ELR (cell line): ENCODE results near the gene CTNNA3.

Experiments used
- DNase-seq: peaks from one replicate; pipeline ENCODE4 v3.0.0-alpha.2; 2015; ENCODE audit warnings: low read depth

Gene CTNNA3

GRCh38 chr10:66860376-66860945 lies 835.5 kb downstream of the CTNNA3 start:
- DNase-seq = no peak

DNA sequence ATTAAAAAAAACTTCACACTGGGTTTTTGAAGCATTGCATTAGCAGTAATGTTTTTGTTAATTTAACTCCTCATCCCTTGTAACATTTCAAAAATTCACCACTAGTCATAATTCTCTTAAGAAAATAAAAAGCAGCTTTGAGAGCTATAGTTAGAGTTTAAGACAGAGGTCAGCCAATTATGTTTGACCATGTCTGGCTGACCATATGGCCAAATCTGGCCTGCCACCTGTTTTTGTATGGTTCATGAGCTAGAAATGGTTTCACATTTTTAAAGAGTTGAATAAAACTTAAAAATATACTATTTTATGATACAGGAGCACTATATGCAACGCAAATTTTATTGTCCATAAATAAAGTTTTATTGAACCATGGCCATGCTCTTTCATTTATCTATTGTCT lies 843.2 kb downstream of the CTNNA3 start:
- DNase-seq = no peak

GRCh38 chr10:66848856-66849255 lies 847.1 kb downstream of the CTNNA3 start:
- no peak for DNase-seq

DNA sequence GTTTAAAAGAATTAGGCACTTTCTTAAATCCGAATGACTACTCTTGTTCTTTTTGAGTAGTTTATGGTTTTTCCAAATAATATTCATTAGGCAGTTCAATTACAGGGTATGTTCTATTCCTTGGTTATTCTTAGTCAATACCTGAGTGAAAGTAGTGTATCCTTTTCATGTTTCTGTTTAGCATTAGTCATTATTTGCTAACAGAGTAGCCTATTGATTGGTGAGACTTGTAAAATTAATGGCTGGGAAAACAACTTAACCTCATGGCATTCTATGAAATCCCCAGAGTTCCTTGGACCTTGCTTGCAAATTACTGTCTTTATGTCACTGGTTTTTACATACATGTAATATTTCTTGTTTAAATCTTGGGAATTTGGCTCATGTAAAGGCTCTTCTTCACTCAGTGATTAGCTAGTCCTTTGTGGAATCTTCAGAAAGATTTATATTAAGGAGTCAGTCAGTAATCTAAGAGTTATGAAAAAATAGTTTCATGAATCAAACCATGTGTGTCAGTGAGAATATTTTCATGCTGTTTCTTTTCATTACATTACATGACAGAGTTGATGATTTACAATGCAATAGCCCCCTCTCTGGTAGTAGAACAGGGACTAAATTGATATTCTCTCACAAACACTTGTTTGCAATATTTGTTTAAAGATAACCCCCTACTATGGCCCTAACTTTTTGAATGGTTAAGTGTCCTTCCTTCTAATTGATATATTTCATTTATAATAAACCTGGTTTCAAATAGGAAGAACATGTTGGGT lies 851.6 kb downstream of the CTNNA3 start:
- peak; percentile 25 for DNase-seq

- DNase-seq = peak; percentile 8
Observed at GRCh38 chr10:66843396-66843795, 852.6 kb downstream of the CTNNA3 start.

- DNase-seq = no peak
Observed at GRCh38 chr10:66842867-66843266, 853.1 kb downstream of the CTNNA3 start.

GRCh38 chr10:66842371-66842770 lies 853.6 kb downstream of the CTNNA3 start:
- no peak for DNase-seq

DNA sequence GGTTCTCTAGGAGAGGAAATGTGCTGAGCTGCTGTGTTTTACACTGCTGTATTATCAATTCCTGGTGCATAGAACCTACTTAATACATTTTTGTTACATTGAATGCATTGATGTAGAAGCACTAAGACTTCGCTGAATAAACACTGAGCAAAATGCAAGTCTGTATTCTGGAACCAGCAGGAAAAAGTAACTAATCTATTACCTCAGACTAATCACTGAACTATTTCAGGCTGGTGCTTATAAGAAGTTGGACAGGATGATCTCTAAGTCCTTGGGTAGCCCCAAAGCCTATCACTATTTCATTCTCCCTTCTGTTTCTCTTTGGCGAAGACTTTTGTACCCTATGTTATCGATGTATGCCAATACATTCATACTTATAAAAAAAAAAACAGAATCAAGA lies 857.3 kb downstream of the CTNNA3 start:
- DNase-seq = no peak

GRCh38 chr10:66837990-66838389 lies 858.0 kb downstream of the CTNNA3 start:
- DNase-seq = peak; percentile 54

DNA sequence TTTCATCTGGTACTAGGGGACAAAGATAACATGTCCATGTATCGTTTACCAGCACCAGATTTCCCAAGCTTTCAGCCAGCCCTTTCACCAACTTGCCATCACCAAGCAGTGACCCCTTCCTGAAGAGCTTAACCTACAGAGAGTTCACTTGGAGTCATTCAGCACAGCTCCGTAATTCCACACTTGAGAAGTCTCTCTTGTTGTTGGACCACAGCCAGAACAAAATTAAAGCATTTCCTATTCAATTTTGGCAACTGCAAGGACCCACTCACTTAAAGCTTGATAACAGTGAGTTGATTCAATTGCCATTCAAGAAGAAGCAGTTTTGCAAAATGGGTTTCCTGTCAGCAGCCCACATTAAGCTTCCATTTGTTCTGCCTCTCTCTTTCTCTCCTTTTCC lies 858.7 kb downstream of the CTNNA3 start:
- no peak for DNase-seq

DNA sequence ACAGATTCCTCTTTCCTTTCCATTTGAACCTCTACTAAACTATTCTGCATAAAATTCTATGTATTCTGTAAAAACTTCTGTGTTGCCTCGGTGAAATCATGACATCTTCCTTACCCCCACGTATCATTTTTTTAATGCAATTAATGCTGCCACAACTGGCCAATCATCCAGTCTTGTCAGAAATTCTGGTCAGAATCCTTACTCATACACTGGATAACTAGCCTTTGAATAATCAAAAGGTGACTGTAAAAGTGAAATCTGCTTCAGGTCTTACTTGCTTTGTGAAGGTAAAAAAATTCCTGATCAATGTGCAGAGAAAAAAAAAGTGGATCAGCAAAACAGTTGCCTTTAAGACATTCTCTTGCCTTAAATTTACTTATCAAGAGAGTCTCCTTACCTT lies 859.2 kb downstream of the CTNNA3 start:
- DNase-seq = no peak

GRCh38 chr10:66836057-66836456 lies 859.9 kb downstream of the CTNNA3 start:
- DNase-seq = peak; percentile 82

DNA sequence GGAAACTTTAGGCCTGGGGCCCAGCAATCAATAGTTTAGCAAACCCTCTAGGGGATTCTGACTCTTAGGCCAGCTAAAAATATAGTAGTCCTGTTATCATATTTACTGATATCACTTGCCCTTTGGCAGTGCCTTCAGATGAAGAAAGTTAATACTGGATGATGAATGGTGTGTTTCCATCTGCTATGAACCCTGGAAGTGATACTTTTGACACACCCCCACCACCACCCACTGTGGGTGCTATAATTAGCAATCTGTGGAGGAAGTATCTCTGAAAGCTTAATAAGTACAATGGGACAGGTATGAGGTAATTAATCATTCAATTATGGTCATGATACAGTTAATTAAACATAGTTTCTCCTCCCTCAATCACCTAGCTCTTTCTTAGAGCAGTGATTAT lies 860.6 kb downstream of the CTNNA3 start:
- no peak for DNase-seq

GRCh38 chr10:66834802-66835201 lies 861.2 kb downstream of the CTNNA3 start:
- peak; percentile 46 for DNase-seq

DNA sequence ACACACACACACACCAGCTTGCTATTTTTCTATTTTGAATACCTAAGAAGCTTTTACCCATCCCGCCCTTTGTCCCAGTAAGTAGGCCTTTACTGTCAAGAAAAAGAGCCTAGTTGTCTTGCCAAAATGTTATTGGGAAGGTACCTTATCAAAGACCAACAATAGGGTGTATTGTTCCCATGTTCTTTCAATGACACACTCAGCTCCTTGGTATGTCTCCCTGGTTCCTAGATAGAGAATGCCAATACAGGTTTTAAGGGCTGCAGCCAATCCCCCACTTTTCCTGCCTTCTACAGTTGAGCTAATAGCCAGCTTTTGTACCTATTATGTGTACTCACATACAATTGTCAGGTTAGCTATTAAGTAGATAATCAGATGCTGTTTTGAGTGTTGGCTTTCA lies 862.1 kb downstream of the CTNNA3 start:
- no peak for DNase-seq

DNA sequence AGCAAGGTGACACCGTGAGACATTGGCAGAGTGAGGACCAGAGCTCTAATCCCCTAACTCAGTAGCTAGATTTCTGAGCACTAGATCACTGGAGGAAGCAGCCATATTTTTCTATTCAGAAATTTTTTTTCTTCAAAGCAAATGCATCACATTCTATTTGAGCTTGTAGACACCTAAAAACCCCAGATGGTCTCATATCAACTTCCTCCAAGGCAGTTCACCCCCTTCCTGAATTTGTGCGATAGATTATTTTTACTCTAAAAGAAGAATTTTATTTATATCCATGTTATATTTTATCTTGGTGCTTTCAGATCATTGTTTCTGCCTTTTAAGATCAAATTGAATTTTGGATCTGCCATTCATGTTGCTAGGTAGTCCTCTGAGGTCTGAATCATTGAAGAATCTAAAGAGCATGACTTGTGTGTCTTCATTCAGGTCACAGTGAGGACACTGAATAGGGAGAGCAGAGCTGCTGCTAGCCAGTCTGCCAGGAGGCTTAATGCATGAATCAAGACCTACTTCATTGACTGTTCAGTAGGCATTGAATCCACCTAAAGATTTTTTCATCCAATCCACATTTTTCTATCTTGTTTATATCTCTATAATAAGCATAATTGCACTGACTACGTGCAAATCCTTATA lies 863.1 kb downstream of the CTNNA3 start:
- DNase-seq = no peak

DNA sequence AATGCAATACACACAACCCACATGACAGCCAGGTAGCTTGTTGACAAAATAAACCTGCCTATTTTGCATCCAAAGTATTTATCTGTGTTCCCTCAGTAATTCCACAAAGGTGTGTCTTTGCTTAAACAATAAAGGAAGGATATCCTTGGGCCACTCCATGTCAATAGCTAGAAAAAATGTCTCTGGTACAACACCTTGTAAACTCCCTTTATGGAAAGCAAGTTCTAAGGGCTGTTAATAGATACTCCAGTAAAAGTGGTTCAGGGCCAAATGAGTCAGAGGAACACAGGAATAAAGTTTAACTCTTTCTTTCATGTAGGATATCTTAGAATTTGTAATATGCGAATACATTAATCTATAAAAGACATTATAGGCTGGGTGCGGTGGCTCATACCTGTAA lies 867.0 kb downstream of the CTNNA3 start:
- DNase-seq = no peak

DNA sequence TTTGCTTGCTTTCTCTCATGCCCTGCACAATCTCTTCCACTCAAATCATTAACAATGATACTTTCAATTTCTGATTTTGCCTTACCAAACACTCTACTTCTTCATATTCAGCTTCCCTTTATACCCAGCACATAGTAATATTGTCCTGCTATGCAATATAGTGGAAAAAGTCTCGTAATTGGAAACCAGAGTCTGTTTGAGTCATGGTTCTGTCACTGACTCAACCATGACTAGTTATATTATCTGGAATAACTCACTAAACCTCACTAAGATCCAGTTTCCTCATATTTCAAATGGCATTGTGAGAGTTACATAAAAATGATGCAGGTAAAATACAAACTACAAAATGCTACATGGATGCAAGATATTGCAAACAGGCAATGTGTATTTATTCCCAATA lies 868.6 kb downstream of the CTNNA3 start:
- DNase-seq = peak; percentile 87

- DNase-seq = no peak
Observed at GRCh38 chr10:66823301-66823700, 872.7 kb downstream of the CTNNA3 start.

GRCh38 chr10:66822801-66823200 lies 873.2 kb downstream of the CTNNA3 start:
- DNase-seq = no peak

DNA sequence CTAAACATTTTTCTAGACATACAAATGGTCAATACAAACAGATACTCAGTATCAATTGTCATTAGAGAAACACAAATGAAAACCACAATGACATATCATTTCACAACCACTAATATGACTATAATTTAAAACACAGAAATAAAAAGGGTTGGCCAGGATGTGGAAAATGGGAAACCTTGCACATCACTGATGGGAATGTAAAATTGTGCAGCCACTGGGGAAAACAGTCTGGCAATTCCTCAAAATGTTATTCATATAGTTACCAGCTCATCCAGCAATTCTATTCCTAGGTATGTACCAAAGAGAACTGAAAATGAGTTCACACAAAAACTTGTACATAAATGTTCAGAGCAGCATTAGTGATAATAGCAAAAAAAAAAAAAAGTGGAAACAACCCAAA lies 876.3 kb downstream of the CTNNA3 start:
- no peak for DNase-seq

GRCh38 chr10:66813122-66813521 lies 882.9 kb downstream of the CTNNA3 start:
- no peak for DNase-seq

DNA sequence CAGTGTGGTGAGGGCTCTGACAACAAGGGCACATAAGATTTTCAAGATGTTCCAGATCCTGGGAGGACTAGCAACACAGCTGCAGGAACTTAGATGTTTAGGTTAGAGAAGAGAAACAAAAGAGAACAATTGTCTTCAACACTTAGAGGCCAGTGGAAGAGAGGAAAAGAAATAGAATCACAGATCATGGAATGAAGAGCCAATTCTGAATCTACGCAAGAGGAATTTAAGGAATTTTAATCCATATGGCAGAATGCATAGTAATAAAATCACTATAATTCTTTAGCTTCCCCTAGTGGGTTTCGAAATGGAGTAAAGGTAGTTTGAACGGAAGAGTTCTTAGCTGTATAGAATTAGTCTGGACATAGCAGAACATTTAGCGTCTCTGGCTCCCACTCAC lies 884.8 kb downstream of the CTNNA3 start:
- no peak for DNase-seq

DNA sequence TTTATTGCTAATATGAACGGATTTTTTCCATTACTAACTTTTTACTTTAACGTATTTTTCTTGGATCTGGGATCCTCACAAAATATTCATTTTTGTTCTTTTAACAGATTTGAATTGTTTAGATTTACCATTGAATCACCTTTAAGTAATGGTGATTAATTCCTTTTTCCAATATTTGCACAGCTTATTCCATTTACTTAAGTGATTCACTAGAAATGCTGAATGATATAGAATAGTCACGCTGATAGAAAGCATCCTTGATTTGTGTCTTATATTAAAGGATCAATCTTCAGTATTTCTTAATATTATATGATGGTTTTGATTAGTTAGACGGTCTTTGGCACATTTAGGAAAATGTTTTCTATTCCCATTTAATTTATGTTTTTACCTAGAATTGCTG lies 886.6 kb downstream of the CTNNA3 start:
- no peak for DNase-seq
